MM.1S (cell line): ENCODE measurements around the gene NPIPA5.
"Not testable (repeated sequence)": the region's sequence is repeated elsewhere in the genome, so short reads cannot be mapped to it uniquely, and the experiment has no call there.

Experiments
- CTCF ChIP-seq: fragments of 300-600 bp; sonication (generic); IDR thresholded peaks from 2 replicates; pipeline ENCODE4 v1.5.1; 2016; ENCODE audit warnings: antibody characterized with exemption, low read length, mixed read lengths
- EZH2 ChIP-seq: fragments of 300-600 bp; sonication (generic); optimal IDR thresholded peaks from 2 replicates; pipeline ENCODE3; 2017; ENCODE audit warnings: low read depth, mild to moderate bottlenecking, antibody characterized with exemption, low read length, mixed read lengths

GRCh38 chr16:15404091-15404490 is 26.0 kb upstream of the NPIPA5 start:
- TF ChIP-seq EZH2, CTCF: not testable (repeated sequence)
